ENCODE data around the gene GSAP.

DNA sequence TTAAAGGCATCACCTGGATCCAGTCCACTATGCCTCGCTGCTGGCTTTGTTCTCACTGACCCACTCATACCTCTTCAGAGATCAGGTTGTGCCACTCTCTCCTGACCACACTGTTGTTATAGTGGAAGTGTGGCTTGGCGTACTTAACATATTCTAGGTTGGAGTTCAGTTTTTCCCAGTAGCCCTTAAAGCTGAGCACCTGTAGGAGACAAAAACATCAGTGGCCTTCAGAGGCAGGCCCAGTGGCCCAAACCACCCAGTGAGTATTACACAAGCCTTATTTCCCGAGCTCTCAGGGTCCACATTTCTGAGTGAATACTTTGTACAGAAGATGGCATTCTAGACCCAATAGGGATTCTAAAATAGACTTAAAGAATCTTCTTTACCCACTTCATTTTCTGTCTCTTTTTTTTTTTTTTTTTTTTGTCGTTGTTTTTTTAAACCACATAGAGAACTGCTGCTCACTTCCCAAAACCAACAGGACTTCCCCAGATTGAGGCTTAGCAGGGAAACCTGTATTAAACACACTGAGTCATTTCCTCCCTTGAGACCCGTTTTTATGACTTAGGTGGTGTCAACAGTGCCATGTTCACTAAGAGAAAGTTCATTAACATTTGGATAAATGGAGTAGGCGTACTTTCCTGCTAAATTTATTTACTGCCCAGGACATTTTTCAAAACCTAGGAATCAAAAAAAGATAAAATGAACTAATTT lies 85.8 kb downstream of the GSAP start:
- TF ChIP-seq, protein P1, sequence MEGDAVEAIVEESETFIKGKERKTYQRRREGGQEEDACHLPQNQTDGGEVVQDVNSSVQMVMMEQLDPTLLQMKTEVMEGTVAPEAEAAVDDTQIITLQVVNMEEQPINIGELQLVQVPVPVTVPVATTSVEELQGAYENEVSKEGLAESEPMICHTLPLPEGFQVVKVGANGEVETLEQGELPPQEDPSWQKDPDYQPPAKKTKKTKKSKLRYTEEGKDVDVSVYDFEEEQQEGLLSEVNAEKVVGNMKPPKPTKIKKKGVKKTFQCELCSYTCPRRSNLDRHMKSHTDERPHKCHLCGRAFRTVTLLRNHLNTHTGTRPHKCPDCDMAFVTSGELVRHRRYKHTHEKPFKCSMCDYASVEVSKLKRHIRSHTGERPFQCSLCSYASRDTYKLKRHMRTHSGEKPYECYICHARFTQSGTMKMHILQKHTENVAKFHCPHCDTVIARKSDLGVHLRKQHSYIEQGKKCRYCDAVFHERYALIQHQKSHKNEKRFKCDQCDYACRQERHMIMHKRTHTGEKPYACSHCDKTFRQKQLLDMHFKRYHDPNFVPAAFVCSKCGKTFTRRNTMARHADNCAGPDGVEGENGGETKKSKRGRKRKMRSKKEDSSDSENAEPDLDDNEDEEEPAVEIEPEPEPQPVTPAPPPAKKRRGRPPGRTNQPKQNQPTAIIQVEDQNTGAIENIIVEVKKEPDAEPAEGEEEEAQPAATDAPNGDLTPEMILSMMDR (IDR thresholded peaks at IDR 0.05), result no peak
- no peak for TF ChIP-seq ZFX (IDR thresholded peaks at IDR 0.05; ENCODE audit: borderline replicate concordance)
